ENCODE results near the gene CLGN. TPM values are rescaled to one million over a fixed set of nuclear protein-coding genes. Genes with fewer than 3 reads are reported as not detected.

CLGN gene
- total RNA-seq, 1 donor from 2014 or later = 47.0 TPM

GRCh38 chr4:140400111-140400510 lies 27.3 kb downstream of the CLGN start:
- H3K4me3 ChIP-seq = no peak overlapping the region
- H3K9me3 ChIP-seq (replicated peaks) = no peaks in the 10 kb centered on the region
- intact Hi-C loops (cut with micrococcal nuclease) = no loop called here
- no peak for TF ChIP-seq CTCF (IDR thresholded peaks at IDR 0.05; ENCODE audit: borderline replicate concordance)
- H3K27ac ChIP-seq (replicated peaks) = no peak overlapping the region
- DNase-seq = no peak
- no peaks in the 10 kb centered on the region for H3K27me3 ChIP-seq (ENCODE audit: low read depth)
- no peaks in the 10 kb centered on the region for H3K4me1 ChIP-seq
- no peaks in the 10 kb centered on the region for H3K36me3 ChIP-seq

- Histone ChIP-seq H3K4me1 (no peaks in the 10 kb centered on the region), H3K4me3 (no peak overlapping the region), H3K27me3 (ENCODE audit: low read depth) (no peaks in the 10 kb centered on the region), H3K9me3 (replicated peaks) (no peaks in the 10 kb centered on the region), H3K27ac (replicated peaks) (no peak overlapping the region), H3K36me3 (no peaks in the 10 kb centered on the region)
- no peak for DNase-seq
- no peak for TF ChIP-seq CTCF (IDR thresholded peaks at IDR 0.05; ENCODE audit: borderline replicate concordance)
- intact Hi-C loops (cut with micrococcal nuclease) = no loop called here
These were observed 31.8 kb downstream of the CLGN start for GRCh38 chr4:140395668-140396067.

- Histone ChIP-seq H3K9me3 (replicated peaks) (no peaks in the 10 kb centered on the region), H3K27me3 (ENCODE audit: low read depth) (no peaks in the 10 kb centered on the region), H3K4me3 (no peak overlapping the region), H3K36me3 (no peaks in the 10 kb centered on the region), H3K27ac (replicated peaks) (peak overlapping the region; percentile 48), H3K4me1 (peaks cover 25% of the 10 kb centered on the region)
- intact Hi-C loops (cut with micrococcal nuclease) = no loop called here
- TF ChIP-seq CTCF (IDR thresholded peaks at IDR 0.05; ENCODE audit: borderline replicate concordance) = no peak
- no peak for DNase-seq
These were observed 39.4 kb downstream of the CLGN start for GRCh38 chr4:140388015-140388414.

GRCh38 chr4:140382732-140383131 lies 44.7 kb downstream of the CLGN start:
- no peak for TF ChIP-seq CTCF (IDR thresholded peaks at IDR 0.05; ENCODE audit: borderline replicate concordance)
- intact Hi-C loops (cut with micrococcal nuclease) = no loop called here
- no peak for DNase-seq
- Histone ChIP-seq H3K27me3 (ENCODE audit: low read depth) (no peaks in the 10 kb centered on the region), H3K27ac (replicated peaks) (peak overlapping the region; percentile 23), H3K9me3 (replicated peaks) (no peaks in the 10 kb centered on the region), H3K4me3 (no peak overlapping the region), H3K36me3 (peaks cover 23% of the 10 kb centered on the region), H3K4me1 (peaks cover 35% of the 10 kb centered on the region)

- H3K27ac ChIP-seq (replicated peaks) = peak overlapping the region; percentile 96
- peak overlapping the region; percentile 95 for H3K4me3 ChIP-seq
- intact Hi-C loops (cut with micrococcal nuclease) = no loop called here
- no peak for DNase-seq
- no peaks in the 10 kb centered on the region for H3K9me3 ChIP-seq (replicated peaks)
- TF ChIP-seq CTCF (IDR thresholded peaks at IDR 0.05; ENCODE audit: borderline replicate concordance) = no peak
- no peaks in the 10 kb centered on the region for H3K27me3 ChIP-seq (ENCODE audit: low read depth)
- H3K36me3 ChIP-seq = no peaks in the 10 kb centered on the region
- peaks cover 60% of the 10 kb centered on the region for H3K4me1 ChIP-seq
These were observed 53.3 kb downstream of the CLGN start for GRCh38 chr4:140374130-140374477.

Measured in left ventricle myocardium inferior (tissue), 1 donor.